ENCODE measurements around the gene COCH.
"Not testable (repeated sequence)": the region's sequence is repeated elsewhere in the genome, so short reads cannot be mapped to it uniquely, and the experiment has no call there.

Gene COCH

GRCh38 chr14:30933937-30934336, 59.6 kb downstream of the COCH start:
- not testable (repeated sequence) for DNase-seq

- no peak for DNase-seq
Observed at GRCh38 chr14:30935445-30935844, 61.1 kb downstream of the COCH start.

GRCh38 chr14:30938617-30939016, 64.3 kb downstream of the COCH start:
- no peak for DNase-seq

Measured in hematopoietic multipotent progenitor cell treated with erythropoietin and hydrocortisone succinate and interleukin-3 and kit ligand, for 4 days (in vitro differentiated cells).